IPS-18a (cell line): ENCODE results near the gene ADGRF3.
"Not testable (repeated sequence)": the region's sequence is repeated elsewhere in the genome, so short reads cannot be mapped to it uniquely, and the experiment has no call there.

Source experiments
- H3K27ac ChIP-seq: one replicate; pipeline ENCODE4 v1.5.1; 2013; ENCODE audit warnings: low read length
- H3K27me3 ChIP-seq: one replicate; pipeline ENCODE4 v1.6.1; 2013; ENCODE audit warnings: mild to moderate bottlenecking, low read length; ENCODE audit not compliant: control insufficient read depth, insufficient read depth
- H3K36me3 ChIP-seq: one replicate; pipeline ENCODE4 v1.6.1; 2013; ENCODE audit warnings: low read depth, low read length; ENCODE audit not compliant: control insufficient read depth
- H3K4me1 ChIP-seq: one replicate; pipeline ENCODE4 v1.6.1; 2013; ENCODE audit warnings: low read depth, low read length; ENCODE audit not compliant: control insufficient read depth
- H3K4me3 ChIP-seq: one replicate; pipeline ENCODE4 v1.5.1; 2013; ENCODE audit warnings: low read length
- H3K9ac ChIP-seq: one replicate; pipeline ENCODE4 v1.6.1; 2013; ENCODE audit warnings: mild to moderate bottlenecking, low read length, moderate library complexity
- H3K9me3 ChIP-seq: one replicate; pipeline ENCODE4 v1.6.1; 2013; ENCODE audit warnings: low read depth, low read length; ENCODE audit not compliant: control insufficient read depth

The ADGRF3 gene

DNA sequence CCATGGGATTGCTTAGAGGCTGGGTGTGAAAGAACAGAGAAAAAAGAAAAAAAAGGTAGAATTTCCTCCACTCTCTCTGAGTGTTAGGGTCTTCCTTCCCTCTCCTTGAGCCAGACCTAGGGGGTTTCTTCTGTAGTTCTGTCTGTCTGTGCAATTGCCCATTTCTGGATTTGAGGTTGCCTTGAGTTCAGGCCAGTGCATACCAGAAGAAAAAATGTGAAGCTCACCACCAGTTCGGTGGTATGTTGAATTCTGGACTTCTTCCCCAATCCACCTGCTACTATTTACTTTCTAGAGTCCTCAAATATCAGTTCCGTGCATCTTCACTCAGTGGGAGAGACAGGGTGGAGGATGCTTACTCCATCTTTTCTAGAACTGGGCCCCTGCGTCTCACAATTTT, 16.0 kb downstream of the ADGRF3 start:
- Histone ChIP-seq H3K27me3 (no peaks in the 10 kb centered on the region), H3K4me3 (no peak overlapping the region), H3K36me3 (no peaks in the 10 kb centered on the region), H3K9ac (no peak overlapping the region), H3K27ac (no peak overlapping the region), H3K9me3 (no peaks in the 10 kb centered on the region), H3K4me1 (no peaks in the 10 kb centered on the region)

DNA sequence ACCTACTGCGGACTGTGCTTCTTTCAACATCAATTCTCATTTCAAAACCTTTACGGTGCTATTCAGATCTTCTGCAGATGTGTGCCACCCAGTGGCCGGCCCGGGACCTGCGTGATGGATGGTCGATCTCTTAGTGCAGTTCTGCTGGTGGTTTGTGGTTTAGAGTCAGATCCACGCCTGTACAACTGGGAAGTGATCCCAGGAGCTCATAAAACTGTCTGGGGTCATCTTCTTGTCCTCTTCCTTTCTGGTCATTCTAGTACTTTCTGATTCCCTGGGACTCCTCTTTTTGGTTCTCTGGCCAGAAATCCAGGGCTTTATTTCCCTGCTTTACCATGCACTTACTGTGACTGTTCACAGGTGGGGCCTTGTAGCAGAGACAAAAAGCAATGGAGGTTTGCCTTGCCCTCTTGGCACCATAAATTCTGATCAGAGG, 16.5 kb downstream of the ADGRF3 start:
- Histone ChIP-seq H3K4me3 (no peak overlapping the region), H3K9me3 (no peaks in the 10 kb centered on the region), H3K9ac (no peak overlapping the region), H3K27me3 (no peaks in the 10 kb centered on the region), H3K27ac (no peak overlapping the region), H3K36me3 (no peaks in the 10 kb centered on the region), H3K4me1 (no peaks in the 10 kb centered on the region)

DNA sequence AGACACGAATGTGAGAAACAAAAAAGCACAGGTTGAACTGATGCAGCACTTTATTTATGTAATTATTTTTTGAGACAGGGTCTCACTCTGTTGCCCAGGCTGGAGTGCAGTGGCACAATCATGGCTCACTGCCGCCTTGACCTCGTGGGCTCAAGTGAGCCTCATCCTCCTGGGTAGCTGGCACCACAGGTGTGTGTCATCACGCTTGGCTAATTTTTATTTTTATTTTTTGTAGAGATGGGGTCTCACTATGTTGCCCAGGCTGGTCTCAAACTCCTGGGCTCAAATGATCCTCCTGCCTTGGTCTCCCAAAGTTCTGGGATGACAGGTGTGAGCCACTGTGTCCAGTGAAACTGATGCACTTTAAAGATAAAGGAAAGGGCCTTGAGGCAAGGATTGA, 17.5 kb downstream of the ADGRF3 start:
- not testable (repeated sequence) for H3K4me3 ChIP-seq, H3K4me1 ChIP-seq, H3K36me3 ChIP-seq, H3K9ac ChIP-seq, H3K27ac ChIP-seq, H3K9me3 ChIP-seq, H3K27me3 ChIP-seq

DNA sequence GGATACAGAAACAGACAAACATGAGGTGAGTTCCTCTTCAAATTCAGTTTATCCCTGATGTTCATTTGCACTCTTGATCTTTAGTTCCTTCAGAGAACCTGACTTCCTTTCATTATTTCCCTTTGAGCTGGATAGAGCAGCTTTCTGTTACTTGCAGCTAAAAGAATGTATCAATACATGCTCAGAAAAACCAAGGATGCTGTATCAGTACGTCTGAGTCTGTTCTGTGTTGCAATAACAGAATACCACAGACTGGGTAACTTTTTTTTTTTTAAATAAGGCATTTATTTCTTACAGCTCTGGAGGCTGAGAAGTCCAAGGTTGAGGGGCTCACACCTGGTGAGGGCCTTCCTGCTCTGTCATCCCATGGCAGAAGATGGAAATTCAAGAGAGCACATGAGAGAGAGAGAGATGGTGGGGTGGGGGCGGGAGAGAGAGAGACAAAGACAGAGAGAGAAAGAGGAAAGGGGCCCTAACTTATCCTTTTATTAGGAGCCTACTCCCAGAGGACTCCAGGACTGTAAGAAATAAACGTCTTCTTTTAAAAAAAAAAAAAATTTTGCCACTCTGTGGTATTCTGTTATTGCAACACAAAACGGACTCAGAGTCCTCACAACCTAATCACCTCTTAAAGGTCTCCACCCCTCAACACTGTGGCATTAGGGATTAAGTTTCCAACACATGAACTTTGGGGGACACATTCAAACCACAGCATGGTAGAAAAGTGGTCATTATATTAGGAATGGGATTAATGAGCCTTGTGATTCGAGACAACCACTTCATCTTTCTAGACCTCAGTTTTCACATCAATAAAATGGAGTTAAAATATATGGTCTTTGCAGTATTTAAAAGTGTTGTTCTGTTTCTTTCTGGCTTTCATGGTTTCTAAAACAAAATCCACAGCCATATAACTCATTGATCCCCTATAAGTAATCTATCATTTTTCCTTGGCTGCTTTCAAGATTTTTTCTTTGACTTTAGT, 19.0 kb downstream of the ADGRF3 start:
- no peak overlapping the region for H3K9ac ChIP-seq
- H3K27me3 ChIP-seq: no peaks in the 10 kb centered on the region
- no peaks in the 10 kb centered on the region for H3K9me3 ChIP-seq
- H3K27ac ChIP-seq: no peak overlapping the region
- H3K4me1 ChIP-seq: no peaks in the 10 kb centered on the region
- H3K36me3 ChIP-seq: no peaks in the 10 kb centered on the region
- no peak overlapping the region for H3K4me3 ChIP-seq

DNA sequence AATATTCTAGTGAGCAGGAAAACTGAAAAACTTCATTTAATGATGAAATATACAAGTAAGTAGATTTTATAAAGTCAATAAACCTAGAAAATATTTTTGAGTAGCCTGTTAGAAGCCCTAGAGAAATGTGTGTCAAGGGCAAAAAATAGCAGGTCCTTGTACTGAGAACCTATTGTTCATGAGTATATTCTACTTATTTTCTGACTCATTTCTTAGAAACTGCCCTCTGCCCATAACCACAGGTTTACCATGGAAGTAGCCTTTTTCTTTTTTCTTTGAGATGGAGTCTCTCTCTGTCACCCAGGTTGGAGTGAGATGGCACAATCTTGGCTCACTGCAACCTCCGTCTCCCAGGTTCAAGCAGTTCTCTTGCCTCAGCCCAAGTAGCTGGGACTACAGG, 20.1 kb downstream of the ADGRF3 start:
- Histone ChIP-seq H3K4me3 (no peak overlapping the region), H3K36me3 (no peaks in the 10 kb centered on the region), H3K27ac (no peak overlapping the region), H3K27me3 (no peaks in the 10 kb centered on the region), H3K9ac (no peak overlapping the region), H3K4me1 (no peaks in the 10 kb centered on the region), H3K9me3 (no peaks in the 10 kb centered on the region)

DNA sequence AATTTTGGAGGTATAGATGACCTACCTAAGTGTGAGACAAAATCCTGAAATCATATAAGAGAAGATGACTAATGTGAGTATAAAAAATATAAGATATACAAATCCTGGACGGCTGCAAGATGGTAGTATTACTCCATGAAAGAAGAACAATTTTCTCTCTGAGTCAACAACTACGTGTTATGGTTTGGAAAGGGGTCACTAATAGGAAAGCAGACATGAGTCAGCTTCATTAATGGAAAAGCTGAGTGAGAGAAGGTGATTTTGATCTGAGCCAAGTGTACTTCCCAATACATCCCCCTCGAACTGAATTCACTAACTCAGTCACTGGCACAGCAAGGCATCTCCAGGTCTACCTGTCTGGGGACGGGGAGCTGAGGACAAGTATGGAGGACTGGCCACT, 20.7 kb downstream of the ADGRF3 start:
- H3K27ac ChIP-seq: no peak overlapping the region
- H3K9ac ChIP-seq: no peak overlapping the region
- no peaks in the 10 kb centered on the region for H3K4me1 ChIP-seq
- H3K36me3 ChIP-seq: no peaks in the 10 kb centered on the region
- H3K9me3 ChIP-seq: no peaks in the 10 kb centered on the region
- no peaks in the 10 kb centered on the region for H3K27me3 ChIP-seq
- H3K4me3 ChIP-seq: no peak overlapping the region

DNA sequence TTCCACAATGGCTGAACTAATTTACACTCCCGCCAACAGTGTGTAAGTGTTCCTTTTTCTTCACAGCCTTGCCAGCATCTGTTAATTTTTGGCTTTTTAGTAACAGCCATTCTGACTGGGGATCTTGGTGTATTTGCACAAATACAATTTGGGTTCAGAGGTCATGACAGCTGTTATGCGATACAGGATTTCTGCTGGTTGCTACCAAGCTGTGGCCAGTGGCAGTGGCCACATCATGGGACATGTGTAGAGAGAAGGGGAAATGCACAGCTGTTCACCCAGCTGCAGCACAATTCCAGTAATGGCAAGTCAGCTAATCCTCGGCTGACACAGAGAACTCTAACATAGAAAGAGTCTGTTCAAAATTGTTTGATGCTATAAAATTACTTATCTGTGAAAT, 21.7 kb downstream of the ADGRF3 start:
- H3K4me3 ChIP-seq: no peak overlapping the region
- H3K27me3 ChIP-seq: no peaks in the 10 kb centered on the region
- no peak overlapping the region for H3K9ac ChIP-seq
- no peaks in the 10 kb centered on the region for H3K9me3 ChIP-seq
- H3K4me1 ChIP-seq: no peaks in the 10 kb centered on the region
- H3K36me3 ChIP-seq: no peaks in the 10 kb centered on the region
- H3K27ac ChIP-seq: no peak overlapping the region

DNA sequence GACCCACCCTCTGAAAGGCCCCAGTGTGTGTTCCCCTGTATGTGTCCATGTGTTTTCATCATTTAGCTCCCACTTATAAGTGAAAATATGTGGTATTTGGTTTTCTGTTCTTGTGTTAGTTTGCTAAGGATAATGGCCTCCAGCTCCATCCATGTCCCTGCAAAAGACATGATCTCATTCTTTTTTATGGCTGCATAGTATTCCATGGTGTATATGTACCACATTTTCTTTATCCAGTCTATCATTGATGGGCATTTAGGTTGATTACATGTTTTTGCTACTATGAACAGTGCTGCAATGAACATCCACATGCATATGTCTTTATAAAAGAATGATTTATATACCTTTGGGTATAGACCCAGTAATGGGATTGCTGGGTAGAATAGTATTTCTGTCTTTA, 22.1 kb downstream of the ADGRF3 start:
- H3K4me1 ChIP-seq, H3K27me3 ChIP-seq, H3K36me3 ChIP-seq, H3K9me3 ChIP-seq, H3K4me3 ChIP-seq, H3K27ac ChIP-seq, H3K9ac ChIP-seq: not testable (repeated sequence)

DNA sequence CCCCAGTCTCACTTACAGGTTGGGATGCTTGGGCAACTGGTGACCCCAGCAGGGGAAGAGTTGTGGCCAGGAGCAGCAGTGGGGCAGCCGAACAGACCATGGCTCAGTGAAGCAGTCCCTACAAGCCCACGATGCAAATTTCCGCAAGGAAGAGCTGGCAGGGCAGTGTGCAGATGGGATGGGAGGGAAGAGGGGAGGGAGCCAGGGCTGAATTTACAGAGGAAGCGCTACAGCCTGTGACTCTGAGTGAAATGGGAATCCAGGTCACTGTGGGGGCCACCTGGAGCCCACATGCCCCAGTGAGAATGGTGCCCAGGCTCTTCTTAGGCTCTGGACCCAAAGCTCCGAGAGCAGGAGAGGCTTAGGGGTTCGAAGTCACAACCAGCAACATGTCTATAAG, 27.6 kb downstream of the ADGRF3 start:
- Histone ChIP-seq H3K4me1 (peaks cover 13% of the 10 kb centered on the region), H3K27me3 (no peaks in the 10 kb centered on the region), H3K36me3 (no peaks in the 10 kb centered on the region), H3K27ac (no peak overlapping the region), H3K9me3 (no peaks in the 10 kb centered on the region), H3K4me3 (no peak overlapping the region), H3K9ac (no peak overlapping the region)

DNA sequence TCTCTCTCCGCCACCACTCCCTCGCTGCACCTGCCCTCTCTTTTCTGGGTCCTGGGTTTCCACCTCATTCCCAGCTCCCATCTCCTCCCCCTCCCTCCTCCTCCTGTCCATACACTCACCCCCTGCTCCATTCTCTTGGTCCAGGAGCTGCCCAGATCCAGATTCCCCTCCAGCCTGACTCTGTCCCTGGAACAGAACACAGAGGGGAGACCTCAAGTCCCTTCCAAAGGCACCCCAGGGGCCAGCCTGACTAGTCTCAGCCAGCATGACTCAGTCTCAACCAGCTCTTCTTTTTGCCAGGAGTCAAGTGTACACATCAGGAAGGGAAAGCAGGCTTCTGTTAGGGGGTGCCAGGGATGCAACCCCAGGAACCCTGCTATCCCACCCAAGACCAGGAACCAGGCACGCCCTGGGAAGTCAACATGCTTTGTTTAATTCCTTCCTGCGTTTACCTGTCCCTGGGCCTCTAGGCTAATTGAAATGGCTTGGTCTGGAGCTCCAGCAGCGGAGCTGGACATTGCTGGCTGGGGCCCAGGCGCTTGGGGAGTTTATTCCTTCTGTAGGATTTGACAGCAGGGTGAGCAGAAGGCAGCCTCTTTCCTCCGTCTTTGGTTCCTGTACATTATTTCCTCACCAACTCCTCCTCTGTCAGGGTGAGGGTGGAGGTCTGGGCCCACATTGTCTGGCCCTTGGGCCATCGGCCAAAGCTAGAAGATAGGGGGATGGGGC, 29.0 kb downstream of the ADGRF3 start:
- Histone ChIP-seq H3K4me3 (no peak overlapping the region), H3K36me3 (no peaks in the 10 kb centered on the region), H3K9ac (no peak overlapping the region), H3K27me3 (no peaks in the 10 kb centered on the region), H3K27ac (no peak overlapping the region), H3K9me3 (no peaks in the 10 kb centered on the region), H3K4me1 (peaks cover 13% of the 10 kb centered on the region)

DNA sequence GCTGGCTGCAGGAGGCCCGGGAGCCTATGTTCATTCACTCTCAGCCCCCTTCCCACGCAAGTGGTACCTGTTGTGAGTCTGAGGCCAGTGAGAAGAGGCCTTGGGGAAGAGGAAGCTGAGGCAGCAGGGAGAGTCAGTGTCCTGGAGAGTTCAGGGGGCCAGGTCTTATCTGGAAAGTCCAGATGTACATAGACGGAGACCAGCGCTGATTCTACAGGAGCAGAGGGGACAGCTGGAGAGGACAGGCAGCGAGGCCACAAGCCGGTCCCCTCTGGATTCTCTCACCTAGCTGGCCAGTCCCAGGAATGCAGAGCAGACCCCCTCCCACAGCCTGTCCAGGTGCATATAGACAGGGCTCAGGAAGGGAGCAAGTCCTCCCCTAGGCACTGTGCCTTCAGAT, 29.7 kb downstream of the ADGRF3 start:
- Histone ChIP-seq H3K9ac (no peak overlapping the region), H3K4me1 (peaks cover 13% of the 10 kb centered on the region), H3K27me3 (no peaks in the 10 kb centered on the region), H3K4me3 (no peak overlapping the region), H3K27ac (no peak overlapping the region), H3K9me3 (no peaks in the 10 kb centered on the region), H3K36me3 (no peaks in the 10 kb centered on the region)
